Bronchial smooth muscle cell (primary cell): ENCODE measurements around the gene KPNA1. TPM values are rescaled to one million over a fixed set of nuclear protein-coding genes. Genes with fewer than 3 reads are reported as not detected.

Source experiments
- total RNA-seq: library from RNA; depleted of rRNA; stranded (reverse); fragments of >200 nt; gene quantifications from 2 replicates; pipeline ENCODE4 v1.2.1, GENCODE V29; 2014

The KPNA1 gene
- 18.9 and 22.6 TPM in 2 replicates for total RNA-seq

DNA sequence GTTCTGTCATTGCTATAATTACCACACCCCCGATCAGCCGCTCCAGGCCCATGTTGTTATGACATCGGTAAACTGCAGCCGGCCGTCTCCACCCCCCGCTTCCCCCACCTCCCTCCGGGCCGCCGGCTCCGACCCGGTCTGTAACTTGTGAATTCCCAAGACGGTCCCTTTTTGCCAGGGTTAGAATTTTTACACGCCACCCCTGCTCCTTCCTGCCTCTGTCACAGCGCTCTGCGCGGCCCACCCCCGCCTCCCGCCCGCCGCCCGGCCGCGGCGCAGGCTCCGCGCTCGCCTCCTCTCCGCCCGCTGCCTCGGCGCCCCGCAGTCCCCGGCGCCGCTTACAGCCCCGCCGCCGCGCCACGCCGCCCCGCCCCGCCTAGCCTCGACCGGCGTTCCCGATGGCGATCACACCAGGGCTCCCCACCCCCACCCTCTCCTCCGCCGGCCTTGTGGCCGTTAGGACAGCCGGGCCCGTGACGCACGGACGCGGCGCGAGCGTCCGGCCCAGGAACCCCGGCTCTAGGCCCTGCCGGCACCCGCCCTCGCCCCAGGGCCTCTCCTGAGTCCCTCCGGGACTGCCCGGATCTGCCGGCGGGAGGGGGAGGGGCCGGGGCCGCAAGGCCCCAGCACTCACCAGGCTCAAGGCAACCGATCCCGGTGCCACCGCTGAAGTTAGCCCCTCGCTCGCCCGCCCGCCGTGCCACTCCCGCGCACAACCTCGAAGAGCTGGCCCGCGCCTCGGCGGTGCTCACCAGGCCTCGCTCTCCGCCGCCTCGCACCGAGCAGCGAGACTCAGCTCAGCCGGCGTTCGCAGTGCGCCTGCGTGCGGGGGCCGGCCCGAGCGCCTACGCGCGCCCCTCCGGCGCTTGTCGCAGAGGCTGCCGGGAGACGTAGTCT is at the start of gene KPNA1:
Gene KPNA1, minus strand, starts transcription at position 817 of the 897 bp plus-strand sequence. CDS start 18,374 bp downstream, outside the sequence.

DNA sequence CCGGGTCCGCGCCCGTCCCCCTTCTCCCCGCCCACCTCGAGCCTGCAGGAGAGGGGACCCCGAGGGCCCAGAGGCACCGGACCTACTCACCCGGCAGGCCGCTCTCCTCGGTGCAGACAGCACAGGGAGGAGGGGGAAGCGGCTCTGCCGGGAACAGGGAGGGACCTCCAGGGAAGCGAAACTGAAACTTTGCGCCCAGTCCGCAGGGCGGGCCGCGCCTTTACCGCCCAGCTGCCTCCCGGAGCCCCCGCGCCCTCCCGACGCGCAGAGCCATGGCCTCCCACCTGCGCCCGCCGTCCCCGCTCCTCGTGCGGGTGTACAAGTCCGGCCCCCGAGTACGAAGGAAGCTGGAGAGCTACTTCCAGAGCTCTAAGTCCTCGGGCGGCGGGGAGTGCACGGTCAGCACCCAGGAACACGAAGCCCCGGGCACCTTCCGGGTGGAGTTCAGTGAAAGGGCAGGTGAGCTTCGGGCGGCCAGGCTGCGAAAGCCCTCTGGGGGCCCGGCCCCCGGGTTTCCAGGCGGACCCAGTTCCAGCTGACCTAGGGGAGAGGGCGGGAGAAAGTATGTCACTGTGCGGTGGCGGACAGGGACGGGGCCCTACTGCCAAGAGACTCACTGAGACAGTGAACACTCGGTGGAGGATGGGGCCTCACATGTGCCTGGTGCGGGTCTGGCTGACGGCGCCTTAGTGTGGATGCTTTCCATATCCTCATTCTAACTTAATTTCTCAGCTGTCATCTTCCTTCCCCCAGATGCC is 49.6 kb upstream of the KPNA1 start, which contains the start of the genes DTX3L and PARP9:
Gene DTX3L, plus strand, starts transcription at position 184 of the 758 bp plus-strand sequence. Its CDS starts 89 bp downstream, at position 273.
Gene PARP9, minus strand, starts transcription at position 146 of the 758 bp plus-strand sequence. CDS start 4,680 bp downstream, outside the sequence.

DNA sequence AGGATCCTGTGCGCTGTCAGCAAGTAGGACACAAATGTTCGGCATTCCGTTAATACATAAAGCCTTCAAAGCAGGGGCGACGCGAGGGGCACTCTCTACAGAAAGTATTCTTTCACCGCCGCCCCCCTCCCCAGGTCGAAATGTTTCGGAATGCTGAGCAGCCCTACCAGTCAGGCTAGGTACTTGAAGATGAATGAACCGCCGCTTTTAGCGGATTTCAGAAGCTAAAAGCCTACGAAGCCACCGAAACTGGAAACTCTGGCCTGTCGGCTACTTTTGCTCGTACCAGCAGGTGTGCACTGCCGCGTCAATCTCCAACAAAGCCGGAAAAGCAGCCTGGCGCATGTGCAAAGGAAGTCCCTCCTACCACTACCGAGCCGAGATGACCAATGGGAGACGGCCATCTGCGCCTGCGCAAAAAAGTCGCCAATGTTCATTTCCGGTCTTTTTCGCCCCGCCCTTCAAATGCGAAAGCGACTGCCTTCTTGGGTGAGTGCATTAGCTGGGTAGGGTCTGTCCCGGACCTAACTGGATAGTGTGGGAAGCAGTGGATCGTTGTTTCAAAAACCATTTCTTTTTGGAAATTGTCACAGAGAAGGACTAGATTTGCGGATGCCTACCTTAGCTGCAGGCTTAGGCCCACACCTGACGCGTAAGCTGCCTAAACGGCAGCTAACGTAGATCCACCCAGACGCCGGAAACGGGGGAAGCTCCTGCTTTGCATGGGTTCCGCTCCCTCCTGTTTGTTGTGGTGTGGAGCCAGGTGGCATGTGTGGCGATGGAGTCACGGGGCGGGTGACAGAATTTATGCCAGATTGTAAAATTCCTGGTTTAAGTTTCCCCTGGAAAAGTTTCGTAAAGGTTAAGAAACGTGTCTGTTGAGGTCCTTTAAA is 98.7 kb downstream of the KPNA1 start, which contains the start of gene WDR5B:
Gene WDR5B, minus strand, starts transcription at position 301 of the 893 bp plus-strand sequence. CDS start 534 bp downstream, outside the sequence.

GRCh38 chr3:122383771-122384697 is 130.7 kb downstream of the KPNA1 start, which contains the start of gene FAM162A:
Gene FAM162A, plus strand, starts transcription at chr3:122384182. Its CDS starts 84 bp downstream, at chr3:122384266.

DNA sequence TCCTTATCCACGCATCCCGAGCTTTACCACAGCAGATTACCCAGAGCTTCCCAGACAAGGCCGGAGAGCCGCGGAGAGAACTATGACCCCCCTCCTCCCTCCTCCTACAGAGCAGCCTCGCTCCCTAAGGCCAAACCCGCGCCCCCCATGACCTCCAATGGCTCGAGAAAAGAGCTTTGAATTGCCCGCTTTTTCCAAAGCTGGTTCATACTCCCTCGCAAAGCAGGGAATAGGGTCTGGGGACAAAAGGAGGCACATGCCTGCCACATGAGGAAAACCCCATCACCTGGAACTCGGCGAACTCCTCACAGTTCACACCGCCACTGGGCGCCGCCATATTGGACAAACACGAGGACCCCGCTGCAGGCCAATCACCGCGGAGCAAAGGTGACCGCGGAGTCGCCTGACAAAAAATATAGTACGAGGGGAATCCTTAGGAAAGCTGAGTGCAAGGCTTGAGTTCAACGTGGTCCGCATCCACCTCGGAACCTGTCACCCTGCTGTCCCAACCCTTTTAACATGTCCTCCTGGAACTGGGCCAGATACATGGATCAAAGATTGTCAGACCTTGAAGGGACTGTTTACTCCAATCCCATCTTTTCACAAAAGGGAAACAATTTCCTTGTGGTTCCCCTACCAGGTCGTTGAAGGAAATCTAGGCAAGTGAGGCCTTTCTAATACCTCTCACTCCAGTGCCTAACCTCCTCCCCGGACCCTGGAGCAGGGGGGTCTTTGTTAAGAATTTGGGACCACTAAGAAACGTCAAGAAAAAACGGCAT is 131.7 kb downstream of the KPNA1 start, which contains the start of gene MIX23:
Gene MIX23, minus strand, starts transcription at position 344 of the 779 bp plus-strand sequence. Its CDS starts 7 bp downstream, at position 337.

Other genes starting within 250 kb of the KPNA1 start
- 1.6 and 6.6 TPM in 2 replicates for gene CSTA, start 189.7 kb downstream of the KPNA1 start, total RNA-seq
- 22.1 and 24.7 TPM in 2 replicates for gene MIX23, start 131.7 kb downstream of the KPNA1 start, total RNA-seq
- gene FAM162A, start 130.8 kb downstream of the KPNA1 start, total RNA-seq, result 15.4 and 20.3 TPM in 2 replicates
- gene WDR5B, start 98.9 kb downstream of the KPNA1 start, total RNA-seq, result 3.7 and 5.0 TPM in 2 replicates
- 23.4 and 26.5 TPM in 2 replicates for gene PARP9, start 49.4 kb upstream of the KPNA1 start, total RNA-seq
- gene DTX3L, start 49.4 kb upstream of the KPNA1 start, total RNA-seq, result 8.8 and 14.2 TPM in 2 replicates
- 0.16 and 0.17 TPM in 2 replicates for gene PARP15, start 62.7 kb upstream of the KPNA1 start, total RNA-seq
- gene PARP14, start 165.9 kb upstream of the KPNA1 start, total RNA-seq, result 46.7 and 47.6 TPM in 2 replicates